Measurements from ENCODE around the gene SLC16A6. TPM values are rescaled to one million over a fixed set of nuclear protein-coding genes. Genes with fewer than 3 reads are reported as not detected.

The SLC16A6 gene
- polyA plus RNA-seq, 3 donors, result 12.3 to 24.7 (median 14.0) TPM

DNA sequence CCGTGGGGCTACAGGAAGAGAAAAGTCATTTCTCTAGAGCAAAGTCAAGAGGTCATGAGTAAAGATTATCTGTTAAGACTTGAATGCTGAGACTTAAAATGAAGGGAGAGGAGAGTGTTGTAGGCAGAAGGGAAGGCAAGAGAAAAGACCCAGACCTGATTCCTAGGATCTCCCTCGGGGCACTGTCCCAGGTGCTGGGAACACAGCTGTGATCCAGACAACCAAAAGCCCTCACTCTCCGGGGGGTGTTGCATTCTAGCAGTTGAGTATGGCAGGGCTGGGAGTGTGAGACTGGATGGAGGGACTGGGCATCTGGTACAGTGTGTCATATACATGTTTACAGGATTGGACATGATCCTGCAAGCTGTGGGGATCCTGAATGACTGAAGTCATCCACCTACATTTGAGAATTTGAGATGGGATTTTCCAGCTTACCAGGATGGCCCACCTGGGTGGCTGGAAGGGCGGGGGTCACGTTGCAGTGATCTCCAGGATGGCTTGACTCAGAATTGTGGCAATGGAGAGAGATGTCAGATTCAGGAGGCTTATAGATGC, 29.5 kb upstream of the SLC16A6 start:
- Mint-ChIP-seq H3K4me3 (no peak overlapping the region), H3K27me3 (ENCODE audit: low read depth in 3 of 3) (peaks cover 0 to 2% (median 1%) of the 10 kb centered on the region in 3 donors), H3K36me3 (peaks cover 13 to 31% of the 10 kb centered on the region in 2 donors), H3K4me1 (peaks cover 56% of the 10 kb centered on the region), H3K27ac (peak overlapping the region in 5 of 7 donors; percentile 90 to 96 (median 91)), H3K9me3 (peaks cover 0 to 2% (median 0%) of the 10 kb centered on the region in 7 donors)
- TF ChIP-seq, protein P1, sequence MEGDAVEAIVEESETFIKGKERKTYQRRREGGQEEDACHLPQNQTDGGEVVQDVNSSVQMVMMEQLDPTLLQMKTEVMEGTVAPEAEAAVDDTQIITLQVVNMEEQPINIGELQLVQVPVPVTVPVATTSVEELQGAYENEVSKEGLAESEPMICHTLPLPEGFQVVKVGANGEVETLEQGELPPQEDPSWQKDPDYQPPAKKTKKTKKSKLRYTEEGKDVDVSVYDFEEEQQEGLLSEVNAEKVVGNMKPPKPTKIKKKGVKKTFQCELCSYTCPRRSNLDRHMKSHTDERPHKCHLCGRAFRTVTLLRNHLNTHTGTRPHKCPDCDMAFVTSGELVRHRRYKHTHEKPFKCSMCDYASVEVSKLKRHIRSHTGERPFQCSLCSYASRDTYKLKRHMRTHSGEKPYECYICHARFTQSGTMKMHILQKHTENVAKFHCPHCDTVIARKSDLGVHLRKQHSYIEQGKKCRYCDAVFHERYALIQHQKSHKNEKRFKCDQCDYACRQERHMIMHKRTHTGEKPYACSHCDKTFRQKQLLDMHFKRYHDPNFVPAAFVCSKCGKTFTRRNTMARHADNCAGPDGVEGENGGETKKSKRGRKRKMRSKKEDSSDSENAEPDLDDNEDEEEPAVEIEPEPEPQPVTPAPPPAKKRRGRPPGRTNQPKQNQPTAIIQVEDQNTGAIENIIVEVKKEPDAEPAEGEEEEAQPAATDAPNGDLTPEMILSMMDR (IDR thresholded peaks at IDR 0.05), result no peak
- Histone ChIP-seq H3K27me3 (ENCODE audit: control insufficient read depth in 2 of 2, insufficient read depth in 2 of 2, low read length in 2 of 2) (no peaks in the 10 kb centered on the region), H3K9me3 (replicated peaks in 1 of 2; ENCODE audit: control insufficient read depth in 1 of 2, insufficient read depth in 1 of 2, low read length in 2 of 2) (no peaks in the 10 kb centered on the region), H3K36me3 (replicated peaks in 1 of 2; ENCODE audit: control insufficient read depth in 1 of 2, insufficient read depth in 2 of 2, low read length in 2 of 2) (no peaks in the 10 kb centered on the region), H3K4me3 (replicated peaks in 1 of 3; ENCODE audit: low read depth in 2 of 3, low read length in 3 of 3) (no peak overlapping the region), H3K79me2 (ENCODE audit: insufficient read depth, low read length) (no peaks in the 10 kb centered on the region), H3K27ac (ENCODE audit: low read depth in 1 of 2, low read length in 2 of 2) (peak overlapping the region in 1 of 2 donors; percentile 97), H4K20me1 (ENCODE audit: insufficient read depth, low read length) (no peaks in the 10 kb centered on the region), H3K4me2 (replicated peaks; ENCODE audit: extremely low read depth, low read length, poor library complexity, severe bottlenecking) (no peak overlapping the region), H2AFZ (ENCODE audit: insufficient read depth, low read depth, low read length, poor library complexity, severe bottlenecking) (no peak overlapping the region), H3K4me1 (ENCODE audit: control insufficient read depth in 1 of 2, insufficient read depth in 2 of 2, low read length in 2 of 2) (peaks cover 43 to 49% of the 10 kb centered on the region in 2 donors), H3K9ac (ENCODE audit: insufficient read depth, low read length, poor library complexity, severe bottlenecking) (no peak overlapping the region)
- intact Hi-C loops (cut with micrococcal nuclease), result no loop called here
- DNase-seq, result no peak
- WGBS (ENCODE audit: insufficient coverage), result 94% methylated on average over 3 of the region's 5 CpGs

- Histone ChIP-seq H2AFZ (ENCODE audit: insufficient read depth, low read depth, low read length, poor library complexity, severe bottlenecking) (no peak overlapping the region), H3K27me3 (ENCODE audit: control insufficient read depth in 2 of 2, insufficient read depth in 2 of 2, low read length in 2 of 2) (no peaks in the 10 kb centered on the region), H3K4me3 (replicated peaks in 1 of 3; ENCODE audit: low read depth in 2 of 3, low read length in 3 of 3) (peak overlapping the region in 1 of 3 experiments; percentile 5), H3K79me2 (ENCODE audit: insufficient read depth, low read length) (no peaks in the 10 kb centered on the region), H3K9me3 (replicated peaks in 1 of 2; ENCODE audit: control insufficient read depth in 1 of 2, insufficient read depth in 1 of 2, low read length in 2 of 2) (no peaks in the 10 kb centered on the region), H3K27ac (ENCODE audit: low read depth in 1 of 2, low read length in 2 of 2) (peak overlapping the region; percentile 69 to 97), H3K36me3 (replicated peaks in 1 of 2; ENCODE audit: control insufficient read depth in 1 of 2, insufficient read depth in 2 of 2, low read length in 2 of 2) (no peaks in the 10 kb centered on the region), H3K4me2 (replicated peaks; ENCODE audit: extremely low read depth, low read length, poor library complexity, severe bottlenecking) (peak overlapping the region; percentile 9), H3K9ac (ENCODE audit: insufficient read depth, low read length, poor library complexity, severe bottlenecking) (peak overlapping the region; percentile 67), H3K4me1 (ENCODE audit: control insufficient read depth in 1 of 2, insufficient read depth in 2 of 2, low read length in 2 of 2) (peaks cover 51 to 57% of the 10 kb centered on the region in 2 donors), H4K20me1 (ENCODE audit: insufficient read depth, low read length) (no peaks in the 10 kb centered on the region)
- peak overlapping the region in 1 of 2 donors; percentile 12 for H3K4me3 Mint-ChIP-seq
- H3K27ac Mint-ChIP-seq, result peak overlapping the region; percentile 90 to 96 (median 93)
- peaks cover 64% of the 10 kb centered on the region for H3K4me1 Mint-ChIP-seq
- 69% methylated on average over 7 of the region's 12 CpGs for whole genome bisulfite sequencing (ENCODE audit: insufficient coverage)
- DNase-seq, result peak; percentile 74 to 91 (median 85)
- H3K9me3 Mint-ChIP-seq, result peaks cover 0 to 2% (median 0%) of the 10 kb centered on the region in 7 donors
- TF ChIP-seq, protein P1 (IDR thresholded peaks at IDR 0.05), result no peak
- H3K36me3 Mint-ChIP-seq, result peaks cover 13 to 31% of the 10 kb centered on the region in 2 donors
- intact Hi-C loops (cut with micrococcal nuclease), result loop anchor here in 1 of 2 donors (5.0 kb wide), 1 partner anchor 38 kb away; no protein-coding TSS in a partner anchor
- peaks cover 0 to 2% (median 1%) of the 10 kb centered on the region in 3 donors for H3K27me3 Mint-ChIP-seq (ENCODE audit: low read depth in 3 of 3)
Observed at GRCh38 chr17:68319410-68320162, 28.7 kb upstream of the SLC16A6 start.
